ENCODE data around the gene POU3F3.

DNA sequence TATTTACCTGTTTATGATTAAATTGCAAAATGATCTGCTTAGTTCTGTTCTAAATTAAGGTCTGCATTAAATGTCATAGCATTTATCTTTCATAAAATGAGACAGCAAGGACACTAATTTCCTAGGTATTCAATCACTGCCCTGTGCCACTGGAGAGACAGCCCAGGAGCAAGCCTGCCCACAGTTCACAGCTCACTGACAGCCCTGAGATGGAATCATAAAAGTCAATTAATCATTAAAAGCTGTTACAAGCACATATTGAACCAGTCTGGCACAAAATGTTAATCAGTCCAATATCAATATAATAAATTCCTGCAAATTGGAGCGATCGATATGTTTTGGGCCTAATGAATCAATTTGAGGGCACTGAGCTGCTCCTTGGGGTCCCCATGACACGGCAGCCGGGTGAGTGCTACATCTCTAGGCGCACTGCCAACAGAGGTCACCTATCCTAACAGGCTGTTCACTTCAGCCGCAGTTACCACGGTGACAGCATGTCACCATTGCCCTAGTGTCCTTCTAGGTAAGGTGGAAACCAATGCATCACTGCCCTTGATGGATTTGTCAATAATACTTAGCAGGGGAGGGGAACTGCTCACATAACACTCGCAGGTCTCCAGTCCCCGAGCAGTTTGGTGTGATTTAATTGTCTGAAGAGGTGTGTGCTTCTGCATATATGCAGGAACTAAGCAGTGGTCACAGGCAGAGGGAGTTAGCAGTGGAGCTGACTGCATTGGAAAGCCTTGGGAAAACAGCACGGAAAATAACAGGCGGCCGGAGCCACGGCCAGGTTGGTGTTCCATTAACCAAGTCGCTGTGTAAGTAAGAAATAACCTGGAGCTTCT, 47.3 kb downstream of the POU3F3 start:
- TF ChIP-seq, protein P1, sequence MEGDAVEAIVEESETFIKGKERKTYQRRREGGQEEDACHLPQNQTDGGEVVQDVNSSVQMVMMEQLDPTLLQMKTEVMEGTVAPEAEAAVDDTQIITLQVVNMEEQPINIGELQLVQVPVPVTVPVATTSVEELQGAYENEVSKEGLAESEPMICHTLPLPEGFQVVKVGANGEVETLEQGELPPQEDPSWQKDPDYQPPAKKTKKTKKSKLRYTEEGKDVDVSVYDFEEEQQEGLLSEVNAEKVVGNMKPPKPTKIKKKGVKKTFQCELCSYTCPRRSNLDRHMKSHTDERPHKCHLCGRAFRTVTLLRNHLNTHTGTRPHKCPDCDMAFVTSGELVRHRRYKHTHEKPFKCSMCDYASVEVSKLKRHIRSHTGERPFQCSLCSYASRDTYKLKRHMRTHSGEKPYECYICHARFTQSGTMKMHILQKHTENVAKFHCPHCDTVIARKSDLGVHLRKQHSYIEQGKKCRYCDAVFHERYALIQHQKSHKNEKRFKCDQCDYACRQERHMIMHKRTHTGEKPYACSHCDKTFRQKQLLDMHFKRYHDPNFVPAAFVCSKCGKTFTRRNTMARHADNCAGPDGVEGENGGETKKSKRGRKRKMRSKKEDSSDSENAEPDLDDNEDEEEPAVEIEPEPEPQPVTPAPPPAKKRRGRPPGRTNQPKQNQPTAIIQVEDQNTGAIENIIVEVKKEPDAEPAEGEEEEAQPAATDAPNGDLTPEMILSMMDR (optimal IDR thresholded peaks at IDR 0.05 in 1 of 3, IDR thresholded peaks at IDR 0.05 in 1 of 3, conservative IDR thresholded peaks at IDR 0.05 in 1 of 3; ENCODE audit: extremely low read depth in 1 of 3, insufficient read depth in 2 of 3, low read length in 3 of 3) = no peak
- TF ChIP-seq EZH2 (IDR thresholded peaks at IDR 0.05; ENCODE audit: low read length) = no peak

Data from keratinocyte (primary cell).